ENCODE results near the gene ADCY2. TPM values are rescaled to one million over a fixed set of nuclear protein-coding genes. Genes with fewer than 3 reads are reported as not detected.

The ADCY2 gene
- total and polyA plus RNA-seq, 9 donors: 4.0 to 22.8 (median 8.3) TPM

- Histone ChIP-seq H3K4me1 (ENCODE audit: insufficient read depth) (no peaks in the 10 kb centered on the region), H3K27me3 (no peaks in the 10 kb centered on the region), H3K27ac (no peak overlapping the region), H3K9me3 (no peaks in the 10 kb centered on the region), H3K4me3 (no peak overlapping the region), H3K36me3 (no peaks in the 10 kb centered on the region)
- no peak for DNase-seq
- intact Hi-C loops (cut with DNase I): no loop called here
- WGBS, 3 donors: 87 to 90% (median 88%) methylated on average over 7 of the region's 7 CpGs
- TF ChIP-seq EP300 (IDR thresholded peaks at IDR 0.05) (no peak), POLR2A (IDR thresholded peaks at IDR 0.05) (no peak), CTCF (IDR thresholded peaks at IDR 0.05) (no peak)
Measured at GRCh38 chr5:7789567-7789966, 393.6 kb downstream of the ADCY2 start.

- 43 to 64% (median 54%) methylated on average over 5 of the region's 5 CpGs for WGBS, 3 donors
- no peak for DNase-seq
- TF ChIP-seq CTCF (IDR thresholded peaks at IDR 0.05) (no peak), POLR2A (IDR thresholded peaks at IDR 0.05) (no peak), EP300 (IDR thresholded peaks at IDR 0.05) (no peak)
- Histone ChIP-seq H3K27ac (no peak overlapping the region), H3K4me1 (ENCODE audit: insufficient read depth) (no peaks in the 10 kb centered on the region), H3K9me3 (no peaks in the 10 kb centered on the region), H3K36me3 (no peaks in the 10 kb centered on the region), H3K4me3 (no peak overlapping the region), H3K27me3 (no peaks in the 10 kb centered on the region)
- intact Hi-C loops (cut with DNase I): no loop called here
Measured at GRCh38 chr5:7793895-7794294, 398.0 kb downstream of the ADCY2 start.

- Histone ChIP-seq H3K9me3 (no peaks in the 10 kb centered on the region), H3K4me1 (ENCODE audit: insufficient read depth) (no peaks in the 10 kb centered on the region), H3K27me3 (no peaks in the 10 kb centered on the region), H3K4me3 (no peak overlapping the region), H3K27ac (no peak overlapping the region), H3K36me3 (no peaks in the 10 kb centered on the region)
- TF ChIP-seq POLR2A (IDR thresholded peaks at IDR 0.05) (no peak), EP300 (IDR thresholded peaks at IDR 0.05) (no peak), CTCF (IDR thresholded peaks at IDR 0.05) (no peak)
- intact Hi-C loops (cut with DNase I): no loop called here
- no peak for DNase-seq
- WGBS, 3 donors: 32 to 44% (median 33%) methylated on average over 5 of the region's 5 CpGs
Measured at GRCh38 chr5:7794311-7794710, 398.4 kb downstream of the ADCY2 start.

GRCh38 chr5:7794823-7795222, 398.9 kb downstream of the ADCY2 start:
- no peak overlapping the region for H3K4me3 ChIP-seq
- no peaks in the 10 kb centered on the region for H3K4me1 ChIP-seq (ENCODE audit: insufficient read depth)
- WGBS, 3 donors: 33 to 50% (median 45%) methylated on average over 1 of the region's 1 CpG
- H3K27ac ChIP-seq: no peak overlapping the region
- DNase-seq: no peak
- intact Hi-C loops (cut with DNase I): no loop called here
- no peaks in the 10 kb centered on the region for H3K9me3 ChIP-seq
- no peak for TF ChIP-seq EP300 (IDR thresholded peaks at IDR 0.05)
- no peak for TF ChIP-seq POLR2A (IDR thresholded peaks at IDR 0.05)
- TF ChIP-seq CTCF (IDR thresholded peaks at IDR 0.05): no peak
- no peaks in the 10 kb centered on the region for H3K36me3 ChIP-seq
- H3K27me3 ChIP-seq: no peaks in the 10 kb centered on the region

GRCh38 chr5:7795306-7795705, 399.4 kb downstream of the ADCY2 start:
- TF ChIP-seq CTCF (IDR thresholded peaks at IDR 0.05) (no peak), EP300 (IDR thresholded peaks at IDR 0.05) (no peak), POLR2A (IDR thresholded peaks at IDR 0.05) (no peak)
- no peaks in the 10 kb centered on the region for H3K4me1 ChIP-seq (ENCODE audit: insufficient read depth)
- no peaks in the 10 kb centered on the region for H3K36me3 ChIP-seq
- H3K9me3 ChIP-seq: no peaks in the 10 kb centered on the region
- H3K4me3 ChIP-seq: no peak overlapping the region
- H3K27me3 ChIP-seq: no peaks in the 10 kb centered on the region
- intact Hi-C loops (cut with DNase I): no loop called here
- no peak for DNase-seq
- WGBS, 3 donors: 55 to 82% (median 58%) methylated on average over 2 to 3 of the region's 3 CpGs
- H3K27ac ChIP-seq: no peak overlapping the region
